Body of pancreas (tissue), 4 donors: ENCODE measurements around the gene ZNF574. TPM values are rescaled to one million over a fixed set of nuclear protein-coding genes. Genes with fewer than 3 reads are reported as not detected.
"Not testable (repeated sequence)": the region's sequence is repeated elsewhere in the genome, so short reads cannot be mapped to it uniquely, and the experiment has no call there.

ENCODE experiments used
- ATAC-seq: fragments of 150-250 bp; one replicate; pipeline ENCODE4 v1.9.1; 2016
- DNase-seq, 4 donors: peaks; one replicate each; pipeline ENCODE4 v3.0.0-alpha.2; 2019
- H3K27ac ChIP-seq, 4 donors: fragments of 200-600 bp; sonication (generic); 1 replicate in 3 of 4; 2 replicates in 1 of 4; pipeline versions ENCODE4 v1.5.1 to v1.6.1; 2016 to 2019; ENCODE audit warnings: mild to moderate bottlenecking in 1 of 4, mixed read lengths in 1 of 4, moderate library complexity in 1 of 4
- H3K27me3 ChIP-seq, 2 donors: fragments of 200-600 bp; sonication (generic); one replicate each; pipeline ENCODE4 v1.6.0; 2016; ENCODE audit warnings: mild to moderate bottlenecking in 1 of 2
- H3K36me3 ChIP-seq, 2 donors: fragments of 200-600 bp; sonication (generic); replicated peaks in 1 of 2; 2 replicates each; pipeline ENCODE4 v1.5.1; 2016; ENCODE audit warnings: low read depth in 2 of 2; ENCODE audit not compliant: insufficient read depth in 1 of 2
- H3K4me1 ChIP-seq: fragments of 200-600 bp; sonication (generic); one replicate; pipeline ENCODE4 v1.6.0; 2016
- H3K4me3 ChIP-seq, 2 donors: fragments of 200-600 bp; sonication (generic); 1 replicate in 1 of 2; 2 replicates in 1 of 2; pipeline ENCODE4 v1.5.1; 2016 to 2019
- H3K9me3 ChIP-seq, 3 donors: fragments of 200-600 bp; sonication (generic); 1 replicate in 2 of 3; 2 replicates in 1 of 3; pipeline ENCODE4 v1.5.1; 2016
- POLR2A ChIP-seq, 3 donors: fragments of 450-650 bp; IDR thresholded peaks; one replicate each; pipeline ENCODE4 v1.6.1; 2016; ENCODE audit warnings: antibody characterized with exemption in 3 of 3, mild to moderate bottlenecking in 2 of 3
- WGBS, 2 donors: methylation state at CpG; one replicate each; pipeline ENCODE4 v1.1.5; 2017; 5-methylcytosine and 5-hydroxymethylcytosine counted together
- intact Hi-C: fragments of 100-400 bp; cut with DNase I; formaldehyde crosslinking; loops from one replicate; pipeline ENCODE4 v1.15.1; 2023
- total RNA-seq, 2 donors: library from RNA; depleted of rRNA; stranded (reverse); fragments of >200 nt; gene quantifications; one replicate each; pipeline ENCODE4 v1.1.0, GENCODE V29; 2016
- TF ChIP-seq, protein P1 (sequence below), 7 experiments: fragments of 450-650 bp in 4 of 7; fragments of 200-600 bp in 3 of 7; sonication (generic) in 3 of 7; IDR thresholded peaks; one replicate each; pipeline ENCODE4 v1.5.1; 2016 to 2019; ENCODE audit warnings: antibody characterized with exemption in 7 of 7

ZNF574 gene
- total RNA-seq, 2 donors from 2014 or later, result 8.6 to 14.2 TPM

DNA sequence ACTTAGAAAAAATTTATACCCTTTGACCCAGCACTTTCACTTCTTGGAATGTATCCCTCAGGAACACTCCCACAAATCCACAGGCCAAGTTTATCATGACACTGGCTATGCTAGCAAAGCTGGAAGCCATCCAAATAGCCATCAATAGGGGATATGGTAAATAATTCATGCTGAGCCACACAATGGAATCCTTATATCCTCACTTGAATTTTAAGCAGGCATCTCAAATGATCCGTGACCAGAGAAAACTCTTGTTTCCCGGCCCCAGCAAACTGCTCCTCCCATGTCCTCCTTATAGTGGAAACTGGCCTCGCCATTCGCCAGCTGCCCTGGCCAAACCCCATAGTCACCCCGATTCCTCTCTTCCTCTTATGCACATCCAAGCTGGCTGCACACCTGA lies 43.5 kb upstream of the ZNF574 start:
- no peaks in the 10 kb centered on the region for H3K9me3 ChIP-seq
- no peaks in the 10 kb centered on the region for H3K36me3 ChIP-seq
- ATAC-seq (no peak), DNase-seq (no peak)
- H3K4me3 ChIP-seq, result no peak overlapping the region
- WGBS, 2 donors, result 44 to 47% methylated on average over 5 of the region's 5 CpGs
- intact Hi-C loops, result no loop called here
- no peak overlapping the region for H3K27ac ChIP-seq
- no peaks in the 10 kb centered on the region for H3K27me3 ChIP-seq
- H3K4me1 ChIP-seq, result no peaks in the 10 kb centered on the region
- no peak for TF ChIP-seq POLR2A (IDR thresholded peaks at IDR 0.05)
- TF ChIP-seq, protein P1, sequence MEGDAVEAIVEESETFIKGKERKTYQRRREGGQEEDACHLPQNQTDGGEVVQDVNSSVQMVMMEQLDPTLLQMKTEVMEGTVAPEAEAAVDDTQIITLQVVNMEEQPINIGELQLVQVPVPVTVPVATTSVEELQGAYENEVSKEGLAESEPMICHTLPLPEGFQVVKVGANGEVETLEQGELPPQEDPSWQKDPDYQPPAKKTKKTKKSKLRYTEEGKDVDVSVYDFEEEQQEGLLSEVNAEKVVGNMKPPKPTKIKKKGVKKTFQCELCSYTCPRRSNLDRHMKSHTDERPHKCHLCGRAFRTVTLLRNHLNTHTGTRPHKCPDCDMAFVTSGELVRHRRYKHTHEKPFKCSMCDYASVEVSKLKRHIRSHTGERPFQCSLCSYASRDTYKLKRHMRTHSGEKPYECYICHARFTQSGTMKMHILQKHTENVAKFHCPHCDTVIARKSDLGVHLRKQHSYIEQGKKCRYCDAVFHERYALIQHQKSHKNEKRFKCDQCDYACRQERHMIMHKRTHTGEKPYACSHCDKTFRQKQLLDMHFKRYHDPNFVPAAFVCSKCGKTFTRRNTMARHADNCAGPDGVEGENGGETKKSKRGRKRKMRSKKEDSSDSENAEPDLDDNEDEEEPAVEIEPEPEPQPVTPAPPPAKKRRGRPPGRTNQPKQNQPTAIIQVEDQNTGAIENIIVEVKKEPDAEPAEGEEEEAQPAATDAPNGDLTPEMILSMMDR (IDR thresholded peaks at IDR 0.05), result no peak

GRCh38 chr19:42033413-42033812 lies 42.6 kb upstream of the ZNF574 start:
- 53 to 57% methylated on average over 5 of the region's 5 CpGs for WGBS, 2 donors
- H3K4me1 ChIP-seq, result no peaks in the 10 kb centered on the region
- H3K27ac ChIP-seq, result no peak overlapping the region
- TF ChIP-seq, protein P1 (IDR thresholded peaks at IDR 0.05), result no peak
- TF ChIP-seq POLR2A (IDR thresholded peaks at IDR 0.05), result no peak
- H3K27me3 ChIP-seq, result no peaks in the 10 kb centered on the region
- DNase-seq (no peak), ATAC-seq (no peak)
- H3K4me3 ChIP-seq, result no peak overlapping the region
- intact Hi-C loops, result no loop called here
- H3K9me3 ChIP-seq, result no peaks in the 10 kb centered on the region
- H3K36me3 ChIP-seq, result no peaks in the 10 kb centered on the region

DNA sequence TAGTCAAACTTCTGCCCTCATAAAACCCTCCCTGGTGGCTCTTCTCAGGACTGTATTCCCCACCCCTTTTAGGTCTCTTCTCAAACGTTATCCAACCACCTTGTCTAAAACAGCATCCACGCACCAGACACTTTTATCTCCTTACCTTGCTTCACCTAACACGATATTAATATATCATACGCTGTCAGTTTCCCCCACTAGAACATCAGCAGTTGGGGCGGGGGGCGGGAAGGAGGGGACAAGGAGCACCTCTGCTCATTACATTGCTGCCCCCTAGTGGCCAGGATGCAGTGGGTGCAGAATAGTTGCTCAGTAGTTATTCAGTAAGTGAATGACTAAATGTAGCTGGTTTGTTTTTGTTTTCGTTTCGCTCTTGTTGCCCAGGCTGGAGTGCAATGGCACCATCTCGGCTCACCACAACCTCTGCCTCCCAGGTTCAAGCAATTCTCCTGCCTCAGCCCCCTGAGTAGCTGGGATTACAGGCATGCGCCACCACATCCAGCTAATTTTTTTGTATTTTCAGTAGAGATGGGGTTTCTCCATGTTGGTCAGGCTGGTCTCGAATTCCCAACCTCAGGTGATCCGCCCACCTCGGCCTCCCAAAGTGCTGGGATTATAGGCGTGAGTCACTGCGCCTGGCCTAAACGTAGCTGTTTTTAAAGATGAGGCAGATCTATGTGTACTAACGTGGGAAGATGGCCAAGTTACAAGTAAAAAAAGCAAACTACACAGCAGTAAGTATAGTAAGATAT lies 41.1 kb upstream of the ZNF574 start:
- H3K4me1 ChIP-seq, H3K9me3 ChIP-seq, H3K36me3 ChIP-seq, H3K4me3 ChIP-seq, H3K27ac ChIP-seq, intact Hi-C loops, H3K27me3 ChIP-seq: not testable (repeated sequence)
- DNase-seq (peak; percentile 43 to 63 (median 53)), ATAC-seq (peak; percentile 71)
- WGBS, 2 donors, result 31 to 35% methylated on average over 17 of the region's 17 CpGs
- TF ChIP-seq, protein P1 (IDR thresholded peaks at IDR 0.05), result peak; percentile 56 to 83 (median 66)

DNA sequence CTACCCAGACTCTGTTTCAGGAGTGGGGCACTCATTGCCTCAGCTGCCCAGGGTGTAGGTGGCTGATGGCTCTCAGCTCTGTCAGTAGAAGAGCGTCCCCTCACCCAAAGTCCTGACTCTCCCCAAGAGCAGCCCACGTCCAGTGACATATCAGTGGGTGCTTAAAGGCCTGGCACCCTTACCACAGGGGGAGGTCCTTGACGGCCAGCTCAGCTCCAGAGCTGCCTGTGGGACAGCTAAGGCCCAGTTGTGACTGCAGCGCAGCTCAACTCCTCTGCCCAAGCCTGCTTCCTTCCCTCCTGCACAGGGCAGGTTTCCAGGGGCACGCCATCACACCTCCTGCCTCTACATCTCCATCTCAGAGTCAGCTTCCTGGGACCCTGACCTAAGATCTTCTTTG lies 38.3 kb upstream of the ZNF574 start:
- Histone ChIP-seq H3K27ac (no peak overlapping the region), H3K27me3 (no peaks in the 10 kb centered on the region), H3K9me3 (no peaks in the 10 kb centered on the region), H3K36me3 (no peaks in the 10 kb centered on the region), H3K4me1 (no peaks in the 10 kb centered on the region), H3K4me3 (no peak overlapping the region)
- TF ChIP-seq, protein P1 (IDR thresholded peaks at IDR 0.05), result no peak
- no peak for TF ChIP-seq POLR2A (IDR thresholded peaks at IDR 0.05)
- intact Hi-C loops, result no loop called here
- ATAC-seq, result no peak
- DNase-seq, result no peak
- WGBS, 2 donors, result 63 to 71% methylated on average over 4 to 5 of the region's 5 CpGs

GRCh38 chr19:42038666-42039065 lies 37.3 kb upstream of the ZNF574 start:
- ATAC-seq (no peak), DNase-seq (no peak)
- H3K9me3 ChIP-seq, result no peaks in the 10 kb centered on the region
- no peak overlapping the region for H3K27ac ChIP-seq
- no peak overlapping the region for H3K4me3 ChIP-seq
- 46 to 87% methylated on average over 5 to 6 of the region's 6 CpGs for WGBS, 2 donors
- no peak for TF ChIP-seq POLR2A (IDR thresholded peaks at IDR 0.05)
- TF ChIP-seq, protein P1 (IDR thresholded peaks at IDR 0.05), result no peak
- intact Hi-C loops, result no loop called here
- H3K4me1 ChIP-seq, result no peaks in the 10 kb centered on the region
- H3K27me3 ChIP-seq, result no peaks in the 10 kb centered on the region
- H3K36me3 ChIP-seq, result no peaks in the 10 kb centered on the region
